ENCODE measurements around the gene CYP1A1.
"Not testable (repeated sequence)": the region's sequence is repeated elsewhere in the genome, so short reads cannot be mapped to it uniquely, and the experiment has no call there.

CYP1A1 gene, protein sequence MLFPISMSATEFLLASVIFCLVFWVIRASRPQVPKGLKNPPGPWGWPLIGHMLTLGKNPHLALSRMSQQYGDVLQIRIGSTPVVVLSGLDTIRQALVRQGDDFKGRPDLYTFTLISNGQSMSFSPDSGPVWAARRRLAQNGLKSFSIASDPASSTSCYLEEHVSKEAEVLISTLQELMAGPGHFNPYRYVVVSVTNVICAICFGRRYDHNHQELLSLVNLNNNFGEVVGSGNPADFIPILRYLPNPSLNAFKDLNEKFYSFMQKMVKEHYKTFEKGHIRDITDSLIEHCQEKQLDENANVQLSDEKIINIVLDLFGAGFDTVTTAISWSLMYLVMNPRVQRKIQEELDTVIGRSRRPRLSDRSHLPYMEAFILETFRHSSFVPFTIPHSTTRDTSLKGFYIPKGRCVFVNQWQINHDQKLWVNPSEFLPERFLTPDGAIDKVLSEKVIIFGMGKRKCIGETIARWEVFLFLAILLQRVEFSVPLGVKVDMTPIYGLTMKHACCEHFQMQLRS

DNA sequence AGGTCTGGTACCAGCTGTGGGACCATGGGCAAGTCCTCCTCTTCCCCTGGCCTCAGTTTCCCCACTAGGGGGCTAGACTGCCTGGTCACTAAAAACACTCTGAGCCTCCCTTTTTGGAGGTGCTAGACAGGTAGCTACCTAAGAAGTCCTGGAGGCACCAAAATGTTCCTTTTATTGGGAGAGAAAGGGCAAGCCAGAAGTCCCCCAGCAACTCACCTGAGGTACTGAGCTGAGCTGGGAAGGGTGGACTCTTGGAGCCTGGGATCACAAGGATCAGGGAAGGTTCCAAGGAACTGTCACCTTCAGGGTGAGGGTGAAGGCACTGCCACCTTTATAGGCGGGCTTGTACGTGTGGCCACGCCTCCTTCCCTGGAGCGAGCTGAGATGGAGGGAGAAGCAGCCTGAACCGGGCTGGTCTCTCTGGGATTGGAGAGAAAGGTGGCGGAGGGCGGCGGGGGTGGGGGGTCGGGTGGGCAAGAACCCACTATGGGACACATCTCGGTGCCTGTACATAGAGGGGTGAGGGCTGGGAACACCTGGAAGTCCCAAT, at the start of gene CYP1A1:
TSS of gene CYP1A1 (minus strand) at position 304 of the 550 bp plus-strand sequence. CDS start 2,431 bp downstream, outside the sequence.
- DNase-seq: peak in 1 of 2 experiments; percentile 24

- DNase-seq: no peak
Measured at GRCh38 chr15:74773731-74774252, 48.5 kb upstream of the CYP1A1 start.

- DNase-seq: no peak
Measured at GRCh38 chr15:74773329-74773728, 48.0 kb upstream of the CYP1A1 start.

DNA sequence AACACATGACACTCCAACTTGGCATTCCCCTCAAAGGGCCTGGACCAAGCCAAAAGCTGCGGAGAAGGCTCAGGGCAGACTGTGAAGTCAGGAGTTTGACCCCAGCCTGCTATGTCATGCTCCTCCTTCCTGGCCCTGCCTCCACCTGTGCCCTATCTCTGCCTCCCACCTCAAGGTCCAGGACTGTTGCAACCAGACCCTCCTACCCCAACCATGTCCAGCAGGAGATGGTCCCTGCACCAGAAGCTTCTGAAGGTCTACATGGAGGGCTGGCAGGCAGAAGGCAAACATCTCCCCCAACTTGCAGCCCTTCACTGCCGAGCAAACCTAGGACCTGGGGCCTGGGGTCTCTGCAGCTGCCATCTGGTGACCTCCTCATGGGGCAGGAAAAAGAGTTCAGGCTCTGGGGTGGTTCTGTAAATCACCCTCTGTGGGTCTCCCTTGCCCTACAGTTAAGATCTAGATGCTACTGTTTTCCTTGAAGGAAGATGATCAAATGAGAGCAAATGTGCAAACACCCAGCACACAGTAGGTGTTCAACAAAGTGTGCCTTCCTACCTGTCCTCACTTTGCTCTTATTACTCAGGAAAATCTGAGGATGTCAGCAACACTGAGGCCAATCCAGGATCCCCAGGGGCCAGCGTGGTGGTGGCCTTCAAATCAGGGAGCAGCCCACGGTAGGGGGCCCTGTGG, 45.0 kb upstream of the CYP1A1 start:
- no peak for DNase-seq

- no peak for DNase-seq
Measured at GRCh38 chr15:74769463-74770025, 44.2 kb upstream of the CYP1A1 start.

- DNase-seq: peak; percentile 57 to 59
Measured at GRCh38 chr15:74768771-74769342, 43.5 kb upstream of the CYP1A1 start.

DNA sequence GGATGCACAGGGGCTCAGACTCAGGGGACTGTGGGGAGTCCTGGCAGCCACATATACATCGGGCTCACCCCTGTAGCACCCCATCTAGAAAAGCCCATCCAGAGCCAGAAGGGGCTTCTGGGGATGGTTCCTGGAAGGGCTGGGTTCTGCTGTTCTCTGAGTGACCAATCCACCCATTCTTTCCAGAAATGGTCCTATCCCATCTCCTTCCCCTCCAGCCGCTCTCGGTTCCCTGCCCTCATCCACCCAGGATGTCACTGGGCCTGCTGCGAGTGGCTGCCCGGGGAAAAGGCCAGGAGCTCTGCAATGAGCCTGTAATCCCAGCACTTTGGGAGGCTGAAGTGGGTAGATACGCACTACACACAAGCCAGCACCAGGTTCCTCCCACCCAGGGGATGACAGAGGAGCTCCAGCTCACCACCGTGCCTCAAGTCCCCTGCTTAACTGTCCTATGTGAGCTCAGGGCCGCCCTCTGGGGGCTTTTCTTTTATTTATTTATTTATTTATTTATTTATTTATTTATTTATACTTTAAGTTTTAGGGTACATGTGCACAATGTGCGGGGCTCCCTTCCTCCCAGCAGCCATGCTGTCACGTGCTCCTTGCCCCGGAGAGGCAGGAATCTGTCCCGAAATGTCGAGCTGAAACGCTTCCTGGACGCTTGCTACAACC, 42.9 kb upstream of the CYP1A1 start:
- DNase-seq: no peak

DNA sequence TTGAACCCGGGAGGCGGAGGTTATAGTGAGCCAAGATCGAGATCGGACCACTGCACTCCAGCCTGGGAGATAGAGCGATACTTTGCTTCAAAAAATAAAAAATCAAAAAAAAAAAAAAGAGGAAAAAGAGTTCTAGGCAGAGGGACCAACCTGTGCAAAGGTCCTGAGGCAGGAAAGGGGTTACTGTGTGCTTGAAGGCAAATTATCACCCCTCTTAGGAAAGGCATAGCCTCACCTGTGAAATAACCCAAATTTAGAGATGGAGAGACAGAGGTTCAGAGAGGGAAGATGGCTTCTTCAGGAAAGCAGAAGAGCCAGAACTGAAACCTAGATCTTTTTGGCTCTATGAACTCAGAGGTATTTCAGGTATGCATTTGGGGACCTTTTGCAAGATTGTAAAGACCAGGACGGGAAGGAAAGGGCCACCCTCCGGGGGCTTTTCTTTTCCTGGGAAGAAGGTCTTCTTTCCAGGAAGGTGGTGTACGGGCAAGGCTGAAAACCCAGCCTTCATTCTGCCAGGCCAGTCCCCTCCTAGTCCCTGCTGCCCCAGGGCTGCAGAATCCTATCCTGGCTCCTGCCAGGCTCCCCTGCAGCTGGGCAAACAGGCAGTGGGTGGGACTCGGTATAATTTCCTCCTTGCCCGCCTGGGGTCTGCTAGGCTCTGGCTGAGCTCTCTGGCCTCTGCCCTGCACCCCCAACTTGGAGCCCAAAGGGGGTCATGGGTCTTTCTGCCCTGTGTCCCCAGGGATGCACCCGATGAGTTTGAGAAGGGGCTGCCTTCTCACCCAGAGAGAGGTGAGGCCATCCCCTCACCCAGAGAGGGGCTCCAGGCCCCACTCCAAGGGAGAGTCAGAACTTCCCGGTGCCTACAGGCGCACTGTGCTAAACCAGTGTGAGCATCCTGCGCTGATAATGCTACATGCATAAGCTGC, 42.1 kb upstream of the CYP1A1 start:
- no peak for DNase-seq

DNA sequence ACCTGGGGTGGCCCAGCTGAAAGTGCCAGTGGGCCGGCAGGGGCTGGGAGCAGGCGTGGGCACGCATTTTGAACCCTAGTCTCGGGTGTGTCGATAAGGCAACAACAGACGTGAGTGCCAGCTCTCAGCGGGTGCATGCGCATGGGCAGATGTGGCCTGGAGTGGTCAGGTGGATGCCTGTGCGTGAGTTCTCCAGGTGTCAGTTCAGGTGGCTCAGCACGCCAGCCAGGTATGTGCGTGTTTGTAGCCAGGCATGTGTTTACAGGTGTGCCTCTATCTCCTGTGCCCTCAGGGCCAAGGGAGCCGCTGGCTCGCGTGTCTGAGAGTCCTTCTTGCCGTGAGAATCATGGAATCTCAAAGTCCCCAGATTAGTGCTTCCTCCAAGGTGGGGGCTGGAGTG, 38.1 kb upstream of the CYP1A1 start:
- no peak for DNase-seq

DNA sequence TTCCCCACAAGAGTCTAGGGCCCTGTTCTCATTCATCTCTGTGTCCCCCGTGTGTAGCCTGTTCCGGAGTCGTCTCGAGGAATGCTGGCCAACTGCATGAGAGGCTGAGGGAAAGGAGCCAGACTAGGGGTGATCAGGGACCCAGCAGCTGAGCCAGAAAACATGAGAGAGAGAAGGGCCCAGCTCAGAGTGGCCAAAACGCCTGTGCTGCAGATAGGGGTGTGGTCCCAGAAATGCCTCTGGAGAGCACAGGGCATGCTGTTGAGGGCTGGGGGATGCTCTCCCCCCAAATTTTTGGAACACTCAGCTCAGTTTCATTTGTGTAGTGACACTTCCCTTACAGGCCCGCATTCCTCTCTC, 37.4 kb upstream of the CYP1A1 start:
- DNase-seq: no peak

DNA sequence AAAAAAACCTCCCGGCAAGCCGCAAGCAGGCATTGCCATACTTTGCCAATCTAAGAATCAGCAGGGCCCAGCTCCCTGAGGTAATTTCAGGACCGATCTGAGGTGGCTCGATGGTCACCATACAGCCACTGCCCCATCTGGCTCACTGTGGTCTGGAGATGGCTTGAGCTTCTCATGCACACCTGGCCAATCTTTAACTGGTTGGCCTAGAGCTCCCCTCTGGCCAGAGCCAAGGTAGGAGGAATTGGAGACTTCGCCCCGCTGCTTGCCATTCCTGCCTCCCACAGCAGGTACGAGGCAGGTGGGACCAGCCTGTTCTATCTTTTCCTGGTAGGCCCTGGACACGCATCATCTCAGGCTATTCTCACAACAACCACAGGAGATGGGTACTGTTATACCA, 33.4 kb upstream of the CYP1A1 start:
- DNase-seq: no peak

GRCh38 chr15:74754593-74755215, 29.4 kb upstream of the CYP1A1 start:
- no peak for DNase-seq

GRCh38 chr15:74752531-74752930, 27.2 kb upstream of the CYP1A1 start:
- no peak for DNase-seq

- DNase-seq: no peak
Measured at GRCh38 chr15:74752011-74752410, 26.7 kb upstream of the CYP1A1 start.

DNA sequence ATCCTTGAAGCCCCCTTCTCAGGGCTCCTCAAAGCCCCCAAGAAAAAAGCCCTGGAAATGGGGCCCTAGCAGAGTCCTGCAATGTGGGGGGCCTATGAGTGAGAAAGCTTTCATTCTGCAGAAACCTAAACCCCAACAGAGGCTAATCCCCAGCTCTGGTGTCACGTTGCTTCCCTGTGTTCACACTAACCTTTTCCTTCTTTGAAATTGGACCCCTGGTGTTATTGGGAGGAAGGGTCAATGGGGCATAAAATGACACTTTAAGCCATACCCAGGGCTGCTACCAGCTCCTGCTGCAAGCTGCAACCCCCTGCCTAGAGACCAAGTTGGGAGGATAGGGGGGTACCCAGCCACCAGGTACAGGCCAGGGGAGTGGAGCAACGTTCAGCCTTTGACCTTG, 25.4 kb upstream of the CYP1A1 start:
- DNase-seq: no peak

GRCh38 chr15:74749832-74750231, 24.5 kb upstream of the CYP1A1 start:
- no peak for DNase-seq

DNA sequence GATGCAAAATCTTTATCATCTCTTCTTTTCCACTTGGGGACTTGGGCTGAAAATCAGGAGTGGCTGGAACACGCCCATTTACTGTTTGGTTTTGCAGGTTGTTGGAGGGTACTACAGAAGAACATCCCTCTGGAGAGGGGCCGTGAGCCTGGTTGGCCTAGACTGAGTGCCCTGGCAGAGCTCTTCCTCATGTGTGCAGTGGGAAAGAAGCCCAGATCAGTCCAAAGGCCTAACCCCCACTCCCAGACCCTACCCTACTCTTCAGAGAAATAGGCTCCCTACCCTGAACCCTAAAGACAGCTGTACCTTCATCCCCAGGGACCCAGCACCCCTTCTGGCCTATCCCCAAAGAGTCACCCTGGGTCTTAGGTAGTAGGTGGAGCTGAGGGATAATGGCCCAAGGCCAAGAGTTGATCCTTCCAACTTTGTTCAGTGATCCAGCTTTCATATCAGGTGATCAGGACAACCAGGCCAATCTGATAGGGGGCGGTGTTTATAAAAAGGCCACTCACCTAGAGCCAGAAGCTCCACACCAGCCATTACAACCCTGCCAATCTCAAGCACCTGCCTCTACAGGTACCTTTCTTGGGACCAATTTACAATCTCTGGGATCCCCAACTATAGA, 23.1 kb upstream of the CYP1A1 start, which contains the start of gene CYP1A2:
TSS of gene CYP1A2 (plus strand) at position 524 of the 625 bp plus-strand sequence. CDS start 894 bp downstream, outside the sequence.
- DNase-seq: no peak

- DNase-seq: no peak
Measured at GRCh38 chr15:74746389-74746788, 21.1 kb upstream of the CYP1A1 start.

- DNase-seq: no peak
Measured at GRCh38 chr15:74742422-74742821, 17.1 kb upstream of the CYP1A1 start.

DNA sequence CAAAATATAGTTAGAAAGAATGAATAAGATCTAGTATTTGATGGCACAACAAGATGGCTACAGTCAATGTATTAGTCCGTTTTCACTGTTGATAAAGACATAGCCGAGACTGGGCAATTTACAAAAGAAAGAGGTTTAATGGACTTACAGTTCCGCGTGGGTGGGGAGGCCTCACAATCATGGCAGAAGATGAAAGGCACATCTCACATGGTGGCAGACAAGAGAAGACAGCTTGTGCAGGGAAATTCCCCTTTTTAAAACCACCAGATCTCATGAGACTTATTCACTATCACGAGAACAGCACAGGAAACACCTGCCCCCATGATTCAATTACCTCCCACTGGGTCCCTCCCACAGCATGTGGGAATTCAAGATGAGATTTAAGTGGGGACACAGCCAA, 12.9 kb upstream of the CYP1A1 start:
- DNase-seq: not testable (repeated sequence)

Data from activated CD4-positive, alpha-beta T cell treated with anti-CD3 and anti-CD28 coated beads, Interleukin-2, amount 50 U/mL, for 4 hours (primary cell).